Mesenchymal stem cell (in vitro differentiated cells and primary cell): Measurements from ENCODE around the gene MAP7D1.
"Not testable (repeated sequence)": the region's sequence is repeated elsewhere in the genome, so short reads cannot be mapped to it uniquely, and the experiment has no call there.

Source experiments
- DNase-seq: peaks from one replicate; pipeline ENCODE4 v3.0.0-alpha.2; 2013
- H2AFZ ChIP-seq: one replicate; pipeline ENCODE4 v1.6.1; 2013; ENCODE audit warnings: low read depth, mild to moderate bottlenecking, control low read depth, inconsistent platforms, low read length, moderate library complexity
- H2AK5ac ChIP-seq: 2 replicates; pipeline ENCODE4 v1.6.1; 2013; ENCODE audit warnings: low read length, moderate library complexity, mild to moderate bottlenecking, inconsistent platforms; ENCODE audit not compliant: severe bottlenecking
- H2BK120ac ChIP-seq: one replicate; pipeline ENCODE4 v1.6.1; 2013; ENCODE audit warnings: low read depth, mild to moderate bottlenecking, inconsistent platforms, low read length, moderate library complexity
- H2BK12ac ChIP-seq, 2 experiments: one replicate each; pipeline ENCODE4 v1.6.1; 2013; ENCODE audit warnings: inconsistent platforms in 2 of 2, low read length in 2 of 2, mild to moderate bottlenecking in 2 of 2, moderate library complexity in 2 of 2, control low read depth in 1 of 2
- H2BK15ac ChIP-seq: one replicate; pipeline ENCODE4 v1.6.1; 2013; ENCODE audit warnings: mild to moderate bottlenecking, low read depth, inconsistent platforms; ENCODE audit not compliant: poor library complexity, severe bottlenecking
- H2BK5ac ChIP-seq: 2 replicates; pipeline ENCODE4 v1.6.1; 2013; ENCODE audit warnings: low read depth, mild to moderate bottlenecking, low read length, control low read depth, inconsistent platforms; ENCODE audit not compliant: poor library complexity, severe bottlenecking
- H3K14ac ChIP-seq, 2 experiments: one replicate each; pipeline ENCODE4 v1.6.1; 2013; ENCODE audit warnings: inconsistent platforms in 2 of 2, low read length in 2 of 2, control low read depth in 1 of 2, mild to moderate bottlenecking in 1 of 2, moderate library complexity in 1 of 2
- H3K18ac ChIP-seq, 2 experiments: one replicate each; pipeline ENCODE4 v1.6.1; 2013; ENCODE audit warnings: inconsistent platforms in 2 of 2, low read length in 2 of 2, control low read depth in 1 of 2, low read depth in 1 of 2, mild to moderate bottlenecking in 1 of 2
- H3K23ac ChIP-seq, 2 experiments: one replicate each; pipeline ENCODE4 v1.6.1; 2013; ENCODE audit warnings: inconsistent platforms in 2 of 2, low read length in 2 of 2, mild to moderate bottlenecking in 2 of 2, moderate library complexity in 2 of 2, control low read depth in 1 of 2
- H3K27ac ChIP-seq: 2 replicates; pipeline ENCODE4 v1.5.1; 2013; ENCODE audit warnings: mild to moderate bottlenecking, moderate library complexity, low read length, control low read depth, inconsistent platforms; ENCODE audit not compliant: poor library complexity, severe bottlenecking
- H3K27me3 ChIP-seq, 2 experiments: 2 replicates each; pipeline versions ENCODE4 v1.6.1 to v1.7.0; 2013; ENCODE audit warnings: low read length in 2 of 2, mild to moderate bottlenecking in 2 of 2, moderate library complexity in 2 of 2, control low read depth in 1 of 2, inconsistent platforms in 1 of 2; ENCODE audit not compliant: control insufficient read depth in 1 of 2, insufficient read depth in 1 of 2
- H3K36me3 ChIP-seq, 2 experiments: 2 replicates each; pipeline versions ENCODE4 v1.6.1 to v1.7.0; 2013; ENCODE audit warnings: low read length in 2 of 2, control low read depth in 1 of 2, inconsistent platforms in 1 of 2, low read depth in 1 of 2, mild to moderate bottlenecking in 1 of 2; ENCODE audit not compliant: insufficient read depth in 2 of 2, control insufficient read depth in 1 of 2
- H3K4ac ChIP-seq, 2 experiments: one replicate each; pipeline ENCODE4 v1.6.1; 2013; ENCODE audit warnings: inconsistent platforms in 2 of 2, low read length in 2 of 2, mild to moderate bottlenecking in 2 of 2, moderate library complexity in 2 of 2, control low read depth in 1 of 2, low read depth in 1 of 2
- H3K4me1 ChIP-seq: 2 replicates; pipeline ENCODE4 v1.6.1; 2013; ENCODE audit warnings: low read depth, low read length, control low read depth; ENCODE audit not compliant: control insufficient read depth, insufficient read depth
- H3K4me2 ChIP-seq: 2 replicates; pipeline ENCODE4 v1.6.1; 2013; ENCODE audit warnings: low read length, mild to moderate bottlenecking, inconsistent platforms; ENCODE audit not compliant: poor library complexity, severe bottlenecking
- H3K4me3 ChIP-seq, 2 experiments: 2 replicates each; pipeline versions ENCODE4 v1.5.1 to v1.7.0; 2013; ENCODE audit warnings: low read length in 2 of 2, mild to moderate bottlenecking in 2 of 2, control low read depth in 1 of 2, low read depth in 1 of 2; ENCODE audit not compliant: insufficient read depth in 1 of 2
- H3K79me1 ChIP-seq: replicated peaks from 2 replicates; pipeline ENCODE4 v1.6.1; 2013; ENCODE audit warnings: mild to moderate bottlenecking, control low read depth, low read length, inconsistent platforms; ENCODE audit not compliant: poor library complexity, severe bottlenecking
- H3K9ac ChIP-seq: 2 replicates; pipeline ENCODE4 v1.7.0; 2013; ENCODE audit warnings: mild to moderate bottlenecking, low read length, moderate library complexity
- H3K9me3 ChIP-seq: 2 replicates; pipeline ENCODE4 v1.7.0; 2013; ENCODE audit warnings: mild to moderate bottlenecking, low read length; ENCODE audit not compliant: control insufficient read depth
- H4K8ac ChIP-seq: one replicate; pipeline ENCODE4 v1.6.1; 2013; ENCODE audit warnings: inconsistent platforms, mild to moderate bottlenecking, low read length, moderate library complexity
- H4K91ac ChIP-seq: one replicate; pipeline ENCODE4 v1.6.1; 2013; ENCODE audit warnings: mild to moderate bottlenecking, low read length, inconsistent platforms
- WGBS: methylation state at CpG from one replicate; pipeline ENCODE4 v1.1.7; 2013; ENCODE audit warnings: mixed read lengths; 5-methylcytosine and 5-hydroxymethylcytosine counted together

The MAP7D1 gene

GRCh38 chr1:36196805-36197204, 40.8 kb downstream of the MAP7D1 start:
- H2BK120ac ChIP-seq, H3K23ac ChIP-seq, H4K8ac ChIP-seq, H3K18ac ChIP-seq, H3K79me1 ChIP-seq, DNase-seq, H3K4me2 ChIP-seq, H3K4me1 ChIP-seq, H3K14ac ChIP-seq, H3K4ac ChIP-seq, H2AK5ac ChIP-seq, H3K4me3 ChIP-seq, H2AFZ ChIP-seq, H3K9me3 ChIP-seq, H2BK5ac ChIP-seq, H3K27ac ChIP-seq, H4K91ac ChIP-seq, H3K9ac ChIP-seq, H2BK12ac ChIP-seq, H2BK15ac ChIP-seq, H3K27me3 ChIP-seq, H3K36me3 ChIP-seq: not testable (repeated sequence)
- 90% methylated on average over 12 of the region's 12 CpGs for WGBS

- no peak overlapping the region for H3K18ac ChIP-seq
- no peak overlapping the region for H3K14ac ChIP-seq
- WGBS = 100% methylated on average over 2 of the region's 5 CpGs
- no peak for DNase-seq
- H3K4ac ChIP-seq = no peak overlapping the region
- H3K4me2 ChIP-seq = no peak overlapping the region
- no peak overlapping the region for H2BK120ac ChIP-seq
- no peak overlapping the region for H3K4me3 ChIP-seq
- H3K36me3 ChIP-seq = no peaks in the 10 kb centered on the region
- peak overlapping the region; percentile 37 for H4K8ac ChIP-seq
- H3K27ac ChIP-seq = no peak overlapping the region
- no peak overlapping the region for H3K23ac ChIP-seq
- peaks cover 7% of the 10 kb centered on the region for H3K4me1 ChIP-seq
- no peak overlapping the region for H2BK5ac ChIP-seq
- H3K9ac ChIP-seq = no peak overlapping the region
- H3K9me3 ChIP-seq = no peaks in the 10 kb centered on the region
- H2AFZ ChIP-seq = no peak overlapping the region
- no peaks in the 10 kb centered on the region for H3K79me1 ChIP-seq
- no peak overlapping the region for H2AK5ac ChIP-seq
- H4K91ac ChIP-seq = no peak overlapping the region
- H2BK15ac ChIP-seq = no peak overlapping the region
- H3K27me3 ChIP-seq = peaks cover 0 to 5% of the 10 kb centered on the region in 2 experiments
- no peak overlapping the region for H2BK12ac ChIP-seq
Measured at GRCh38 chr1:36198641-36199040, 42.7 kb downstream of the MAP7D1 start.

DNA sequence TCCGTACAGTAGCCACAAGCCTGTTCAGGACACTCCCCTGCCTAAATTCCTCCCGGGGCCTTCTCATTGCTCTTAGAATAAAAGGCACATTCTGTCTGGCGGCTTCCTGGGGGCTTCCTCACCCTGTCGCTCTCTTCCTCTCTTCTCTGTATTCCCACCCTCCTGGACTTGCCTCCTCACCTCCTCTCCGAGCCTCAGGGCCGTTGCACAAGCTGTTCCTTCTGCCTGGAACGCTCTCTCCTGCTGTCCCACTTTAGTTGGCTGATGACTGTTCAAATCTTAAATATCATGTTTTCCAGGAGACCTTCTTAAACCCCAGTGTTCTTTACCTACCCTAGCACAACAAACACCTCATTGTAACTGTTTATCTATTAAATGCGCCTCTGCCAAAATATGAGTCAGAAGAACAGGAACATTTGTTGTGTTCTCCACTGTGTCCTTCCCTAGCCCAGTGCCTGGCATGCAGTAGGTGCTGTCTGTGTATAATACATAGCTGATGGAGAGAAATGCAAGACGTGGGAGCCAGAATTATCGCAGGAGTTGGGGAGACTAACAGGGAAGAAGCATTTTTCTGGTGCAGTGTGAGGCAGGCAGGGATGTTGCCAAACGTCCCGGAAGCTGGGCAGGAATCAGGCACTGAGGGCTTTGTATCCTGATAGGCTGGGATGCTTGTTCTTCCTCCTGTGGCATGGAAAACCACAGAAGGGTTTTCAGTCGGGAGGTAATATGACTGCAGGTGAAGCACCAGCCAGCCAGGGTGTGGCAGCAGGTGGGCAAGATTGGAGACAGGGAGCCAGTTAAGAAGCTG, 44.2 kb downstream of the MAP7D1 start:
- 73% methylated on average over 13 of the region's 13 CpGs for WGBS

GRCh38 chr1:36203027-36203553, 47.1 kb downstream of the MAP7D1 start:
- no peak overlapping the region for H2BK120ac ChIP-seq
- no peaks in the 10 kb centered on the region for H3K79me1 ChIP-seq
- H3K4me3 ChIP-seq = no peak overlapping the region
- no peak overlapping the region for H3K23ac ChIP-seq
- H2BK5ac ChIP-seq = no peak overlapping the region
- peak overlapping the region; percentile 46 to 85 for H3K18ac ChIP-seq
- no peak for DNase-seq
- H3K9me3 ChIP-seq = no peaks in the 10 kb centered on the region
- H3K4ac ChIP-seq = no peak overlapping the region
- no peak overlapping the region for H2AFZ ChIP-seq
- 89% methylated on average over 3 of the region's 3 CpGs for WGBS
- H3K27me3 ChIP-seq = peaks cover 0 to 5% of the 10 kb centered on the region in 2 experiments
- H2BK15ac ChIP-seq = no peak overlapping the region
- no peak overlapping the region for H3K14ac ChIP-seq
- peak overlapping the region; percentile 65 for H4K91ac ChIP-seq
- no peak overlapping the region for H3K9ac ChIP-seq
- peak overlapping the region; percentile 9 to 79 for H2BK12ac ChIP-seq
- H3K36me3 ChIP-seq = no peaks in the 10 kb centered on the region
- no peak overlapping the region for H3K4me2 ChIP-seq
- no peak overlapping the region for H2AK5ac ChIP-seq
- H3K27ac ChIP-seq = no peak overlapping the region
- no peak overlapping the region for H4K8ac ChIP-seq
- H3K4me1 ChIP-seq = peaks cover 11% of the 10 kb centered on the region

More for the DNA sequence above, 44.2 kb downstream of the MAP7D1 start:
- no peak overlapping the region for H2AK5ac ChIP-seq
- H3K4me3 ChIP-seq = no peak overlapping the region
- no peak overlapping the region for H2BK12ac ChIP-seq
- no peak overlapping the region for H3K4ac ChIP-seq
- H3K4me2 ChIP-seq = no peak overlapping the region
- no peaks in the 10 kb centered on the region for H3K9me3 ChIP-seq
- peaks cover 11% of the 10 kb centered on the region for H3K4me1 ChIP-seq
- no peak overlapping the region for H3K27ac ChIP-seq
- H4K8ac ChIP-seq = no peak overlapping the region
- no peak overlapping the region for H2BK15ac ChIP-seq
- no peak overlapping the region for H3K9ac ChIP-seq
- H3K36me3 ChIP-seq = no peaks in the 10 kb centered on the region
- H3K23ac ChIP-seq = no peak overlapping the region
- H2AFZ ChIP-seq = no peak overlapping the region
- DNase-seq = no peak
- H3K18ac ChIP-seq = no peak overlapping the region
- no peak overlapping the region for H2BK5ac ChIP-seq
- H4K91ac ChIP-seq = no peak overlapping the region
- H2BK120ac ChIP-seq = no peak overlapping the region
- H3K79me1 ChIP-seq = no peaks in the 10 kb centered on the region
- H3K27me3 ChIP-seq = peaks cover 0 to 5% of the 10 kb centered on the region in 2 experiments
- H3K14ac ChIP-seq = peak overlapping the region in 1 of 2 experiments; percentile 60
